IPS-18a (cell line): ENCODE results near the gene MC5R.
A peak's percentile ranks its signal among the peaks of the same experiment; 100 is the strongest.

Source experiments
- H3K27ac ChIP-seq: one replicate; pipeline ENCODE4 v1.5.1; 2013; ENCODE audit warnings: low read length
- H3K27me3 ChIP-seq: one replicate; pipeline ENCODE4 v1.6.1; 2013; ENCODE audit warnings: mild to moderate bottlenecking, low read length; ENCODE audit not compliant: control insufficient read depth, insufficient read depth
- H3K36me3 ChIP-seq: one replicate; pipeline ENCODE4 v1.6.1; 2013; ENCODE audit warnings: low read depth, low read length; ENCODE audit not compliant: control insufficient read depth
- H3K4me1 ChIP-seq: one replicate; pipeline ENCODE4 v1.6.1; 2013; ENCODE audit warnings: low read depth, low read length; ENCODE audit not compliant: control insufficient read depth
- H3K4me3 ChIP-seq: one replicate; pipeline ENCODE4 v1.5.1; 2013; ENCODE audit warnings: low read length
- H3K9ac ChIP-seq: one replicate; pipeline ENCODE4 v1.6.1; 2013; ENCODE audit warnings: mild to moderate bottlenecking, low read length, moderate library complexity
- H3K9me3 ChIP-seq: one replicate; pipeline ENCODE4 v1.6.1; 2013; ENCODE audit warnings: low read depth, low read length; ENCODE audit not compliant: control insufficient read depth

MC5R gene

GRCh38 chr18:13809043-13809430 is 14.9 kb upstream of the MC5R start:
- no peaks in the 10 kb centered on the region for H3K27me3 ChIP-seq
- H3K9me3 ChIP-seq = no peaks in the 10 kb centered on the region
- H3K4me1 ChIP-seq = peaks cover 45% of the 10 kb centered on the region
- no peaks in the 10 kb centered on the region for H3K36me3 ChIP-seq
- H3K9ac ChIP-seq = no peak overlapping the region
- H3K4me3 ChIP-seq = peak overlapping the region; percentile 29
- peak overlapping the region; percentile 54 for H3K27ac ChIP-seq

- Histone ChIP-seq H3K27me3 (no peaks in the 10 kb centered on the region), H3K27ac (no peak overlapping the region), H3K4me3 (peak overlapping the region; percentile 29), H3K36me3 (no peaks in the 10 kb centered on the region), H3K4me1 (peaks cover 45% of the 10 kb centered on the region), H3K9me3 (no peaks in the 10 kb centered on the region), H3K9ac (no peak overlapping the region)
Measured at GRCh38 chr18:13809531-13810255, 14.3 kb upstream of the MC5R start.

- Histone ChIP-seq H3K4me3 (no peak overlapping the region), H3K9me3 (no peaks in the 10 kb centered on the region), H3K4me1 (peaks cover 45% of the 10 kb centered on the region), H3K36me3 (no peaks in the 10 kb centered on the region), H3K9ac (no peak overlapping the region), H3K27me3 (no peaks in the 10 kb centered on the region), H3K27ac (no peak overlapping the region)
Measured at GRCh38 chr18:13810950-13811485, 12.9 kb upstream of the MC5R start.

- Histone ChIP-seq H3K4me1 (peaks cover 45% of the 10 kb centered on the region), H3K4me3 (no peak overlapping the region), H3K27me3 (no peaks in the 10 kb centered on the region), H3K27ac (no peak overlapping the region), H3K36me3 (no peaks in the 10 kb centered on the region), H3K9ac (no peak overlapping the region), H3K9me3 (no peaks in the 10 kb centered on the region)
Measured at GRCh38 chr18:13811993-13812392, 12.0 kb upstream of the MC5R start.

- H3K9ac ChIP-seq = no peak overlapping the region
- no peak overlapping the region for H3K4me3 ChIP-seq
- no peaks in the 10 kb centered on the region for H3K36me3 ChIP-seq
Measured at GRCh38 chr18:13813271-13813849, 10.6 kb upstream of the MC5R start.

GRCh38 chr18:13826209-13826608 is 2.3 kb downstream of the MC5R start:
- H3K27me3 ChIP-seq = peaks cover 11% of the 10 kb centered on the region
- no peak overlapping the region for H3K9ac ChIP-seq
- H3K4me1 ChIP-seq = no peaks in the 10 kb centered on the region
- no peaks in the 10 kb centered on the region for H3K36me3 ChIP-seq
- no peaks in the 10 kb centered on the region for H3K9me3 ChIP-seq
- H3K4me3 ChIP-seq = no peak overlapping the region
- no peak overlapping the region for H3K27ac ChIP-seq

More at GRCh38 chr18:13813271-13813849, 10.6 kb upstream of the MC5R start:
- Histone ChIP-seq H3K4me1 (peaks cover 40% of the 10 kb centered on the region), H3K27ac (no peak overlapping the region), H3K27me3 (no peaks in the 10 kb centered on the region), H3K9me3 (no peaks in the 10 kb centered on the region)

GRCh38 chr18:13831864-13832508 is 8.0 kb downstream of the MC5R start:
- H3K27ac ChIP-seq = no peak overlapping the region
- no peaks in the 10 kb centered on the region for H3K27me3 ChIP-seq
- no peaks in the 10 kb centered on the region for H3K4me1 ChIP-seq
- no peak overlapping the region for H3K4me3 ChIP-seq
- H3K9me3 ChIP-seq = no peaks in the 10 kb centered on the region
- no peak overlapping the region for H3K9ac ChIP-seq
- no peaks in the 10 kb centered on the region for H3K36me3 ChIP-seq

GRCh38 chr18:13834496-13835015 is 10.6 kb downstream of the MC5R start:
- Histone ChIP-seq H3K36me3 (no peaks in the 10 kb centered on the region), H3K9me3 (no peaks in the 10 kb centered on the region), H3K4me1 (no peaks in the 10 kb centered on the region), H3K9ac (no peak overlapping the region), H3K4me3 (no peak overlapping the region), H3K27ac (no peak overlapping the region), H3K27me3 (no peaks in the 10 kb centered on the region)

- Histone ChIP-seq H3K4me3 (no peak overlapping the region), H3K27me3 (no peaks in the 10 kb centered on the region), H3K4me1 (no peaks in the 10 kb centered on the region), H3K27ac (no peak overlapping the region), H3K36me3 (no peaks in the 10 kb centered on the region), H3K9ac (no peak overlapping the region), H3K9me3 (no peaks in the 10 kb centered on the region)
Measured at GRCh38 chr18:13835202-13835601, 11.3 kb downstream of the MC5R start.

- no peaks in the 10 kb centered on the region for H3K27me3 ChIP-seq
- H3K27ac ChIP-seq = no peak overlapping the region
- no peak overlapping the region for H3K9ac ChIP-seq
- H3K4me3 ChIP-seq = no peak overlapping the region
- H3K4me1 ChIP-seq = no peaks in the 10 kb centered on the region
- no peaks in the 10 kb centered on the region for H3K36me3 ChIP-seq
- no peaks in the 10 kb centered on the region for H3K9me3 ChIP-seq
Measured at GRCh38 chr18:13836559-13836958, 12.6 kb downstream of the MC5R start.

GRCh38 chr18:13849791-13850190 is 25.8 kb downstream of the MC5R start:
- H3K4me3 ChIP-seq = no peak overlapping the region
- no peak overlapping the region for H3K27ac ChIP-seq
- no peaks in the 10 kb centered on the region for H3K4me1 ChIP-seq
- no peaks in the 10 kb centered on the region for H3K9me3 ChIP-seq
- no peaks in the 10 kb centered on the region for H3K27me3 ChIP-seq
- no peak overlapping the region for H3K9ac ChIP-seq
- no peaks in the 10 kb centered on the region for H3K36me3 ChIP-seq
